ENCODE measurements around the gene ZNF469. TPM values are rescaled to one million over a fixed set of nuclear protein-coding genes. Genes with fewer than 3 reads are reported as not detected.

The ZNF469 gene
- total and polyA plus RNA-seq, 2 donors (not counting 3 experiments of a cell fraction or from before 2014, with no cell fraction given): 0.90 to 5.7 TPM

- Histone ChIP-seq H4K20me1 (replicated peaks; ENCODE audit: control insufficient read depth, extremely low read depth, insufficient read depth, low read length) (no peaks in the 10 kb centered on the region), H3K4me3 (replicated peaks in 1 of 3; ENCODE audit: insufficient read depth in 1 of 3, low read depth in 1 of 3, low read length in 3 of 3) (no peak overlapping the region), H3K79me2 (ENCODE audit: control insufficient read depth, insufficient read depth, low read length) (no peaks in the 10 kb centered on the region), H3K27me3 (ENCODE audit: control insufficient read depth in 2 of 2, insufficient read depth in 2 of 2, low read length in 2 of 2) (no peaks in the 10 kb centered on the region), H3K9ac (replicated peaks; ENCODE audit: extremely low read depth, insufficient read depth, low read length) (no peak overlapping the region), H2AFZ (ENCODE audit: low read depth, low read length) (no peak overlapping the region), H3K9me1 (replicated peaks; ENCODE audit: control insufficient read depth, extremely low read depth, insufficient read depth, low read length) (no peaks in the 10 kb centered on the region), H3K4me1 (ENCODE audit: control insufficient read depth, extremely low read depth, insufficient read depth, low read length) (no peaks in the 10 kb centered on the region), H3K4me2 (ENCODE audit: insufficient read depth, low read length) (no peak overlapping the region), H3K36me3 (ENCODE audit: control insufficient read depth in 2 of 2, extremely low read depth in 1 of 2, insufficient read depth in 2 of 2, low read length in 2 of 2) (no peaks in the 10 kb centered on the region), H3K9me3 (replicated peaks; ENCODE audit: control insufficient read depth, insufficient read depth, low read length) (no peaks in the 10 kb centered on the region), H3K27ac (ENCODE audit: insufficient read depth, low read depth, low read length) (no peak overlapping the region)
- intact Hi-C loops (cut with micrococcal nuclease): no loop called here
- no peak for FAIRE-seq
- ChIA-PET CTCF (no interaction called here), POLR2A (no interaction called here)
- no peak for DNase-seq (ENCODE audit: low read depth, low spot score)
- no TSS peak for BruUV-seq (replicated peaks)
- TF ChIP-seq JUN (IDR thresholded peaks at IDR 0.05; ENCODE audit: borderline replicate concordance, insufficient read depth, insufficient read length, low read depth): no peak
- dilution Hi-C loops (cut with MboI; ENCODE audit: extremely low pct_ligation_motif_present, low sequenced_read_pairs): no loop called here
Measured at GRCh38 chr16:88398874-88399178, 16.1 kb downstream of the ZNF469 start.

GRCh38 chr16:88400186-88400585 lies 17.4 kb downstream of the ZNF469 start:
- CTCF ChIA-PET: no interaction called here
- Histone ChIP-seq H3K36me3 (ENCODE audit: control insufficient read depth in 2 of 2, extremely low read depth in 1 of 2, insufficient read depth in 2 of 2, low read length in 2 of 2) (no peaks in the 10 kb centered on the region), H3K27ac (ENCODE audit: insufficient read depth, low read depth, low read length) (no peak overlapping the region), H3K9ac (replicated peaks; ENCODE audit: extremely low read depth, insufficient read depth, low read length) (no peak overlapping the region), H3K79me2 (ENCODE audit: control insufficient read depth, insufficient read depth, low read length) (no peaks in the 10 kb centered on the region), H3K27me3 (ENCODE audit: control insufficient read depth in 2 of 2, insufficient read depth in 2 of 2, low read length in 2 of 2) (no peaks in the 10 kb centered on the region), H3K4me3 (replicated peaks in 1 of 3; ENCODE audit: insufficient read depth in 1 of 3, low read depth in 1 of 3, low read length in 3 of 3) (no peak overlapping the region), H3K4me2 (ENCODE audit: insufficient read depth, low read length) (no peak overlapping the region), H3K4me1 (ENCODE audit: control insufficient read depth, extremely low read depth, insufficient read depth, low read length) (no peaks in the 10 kb centered on the region), H3K9me3 (replicated peaks; ENCODE audit: control insufficient read depth, insufficient read depth, low read length) (no peaks in the 10 kb centered on the region), H3K9me1 (replicated peaks; ENCODE audit: control insufficient read depth, extremely low read depth, insufficient read depth, low read length) (no peaks in the 10 kb centered on the region), H4K20me1 (replicated peaks; ENCODE audit: control insufficient read depth, extremely low read depth, insufficient read depth, low read length) (no peaks in the 10 kb centered on the region), H2AFZ (ENCODE audit: low read depth, low read length) (no peak overlapping the region)
- BruUV-seq (replicated peaks): no TSS peak
- intact Hi-C loops (cut with micrococcal nuclease): no loop called here
- DNase-seq (ENCODE audit: low read depth, low spot score) (no peak), FAIRE-seq (no peak)
- POLR2A ChIA-PET: no interaction called here
- dilution Hi-C loops (cut with MboI; ENCODE audit: extremely low pct_ligation_motif_present, low sequenced_read_pairs): no loop called here
- TF ChIP-seq POLR2A (IDR thresholded peaks at IDR 0.05; ENCODE audit: low read depth, low read length): no peak
- TF ChIP-seq EZH2 (IDR thresholded peaks at IDR 0.05; ENCODE audit: borderline replicate concordance, low read depth, low read length, severe bottlenecking): no peak
- TF ChIP-seq JUN (IDR thresholded peaks at IDR 0.05; ENCODE audit: borderline replicate concordance, insufficient read depth, insufficient read length, low read depth): no peak
- TF ChIP-seq, protein P1, sequence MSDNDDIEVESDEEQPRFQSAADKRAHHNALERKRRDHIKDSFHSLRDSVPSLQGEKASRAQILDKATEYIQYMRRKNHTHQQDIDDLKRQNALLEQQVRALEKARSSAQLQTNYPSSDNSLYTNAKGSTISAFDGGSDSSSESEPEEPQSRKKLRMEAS (IDR thresholded peaks at IDR 0.05; ENCODE audit: insufficient read depth, insufficient read length): no peak
- TF ChIP-seq, protein P2, sequence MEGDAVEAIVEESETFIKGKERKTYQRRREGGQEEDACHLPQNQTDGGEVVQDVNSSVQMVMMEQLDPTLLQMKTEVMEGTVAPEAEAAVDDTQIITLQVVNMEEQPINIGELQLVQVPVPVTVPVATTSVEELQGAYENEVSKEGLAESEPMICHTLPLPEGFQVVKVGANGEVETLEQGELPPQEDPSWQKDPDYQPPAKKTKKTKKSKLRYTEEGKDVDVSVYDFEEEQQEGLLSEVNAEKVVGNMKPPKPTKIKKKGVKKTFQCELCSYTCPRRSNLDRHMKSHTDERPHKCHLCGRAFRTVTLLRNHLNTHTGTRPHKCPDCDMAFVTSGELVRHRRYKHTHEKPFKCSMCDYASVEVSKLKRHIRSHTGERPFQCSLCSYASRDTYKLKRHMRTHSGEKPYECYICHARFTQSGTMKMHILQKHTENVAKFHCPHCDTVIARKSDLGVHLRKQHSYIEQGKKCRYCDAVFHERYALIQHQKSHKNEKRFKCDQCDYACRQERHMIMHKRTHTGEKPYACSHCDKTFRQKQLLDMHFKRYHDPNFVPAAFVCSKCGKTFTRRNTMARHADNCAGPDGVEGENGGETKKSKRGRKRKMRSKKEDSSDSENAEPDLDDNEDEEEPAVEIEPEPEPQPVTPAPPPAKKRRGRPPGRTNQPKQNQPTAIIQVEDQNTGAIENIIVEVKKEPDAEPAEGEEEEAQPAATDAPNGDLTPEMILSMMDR (IDR thresholded peaks at IDR 0.05; ENCODE audit: extremely low read depth in 1 of 2, insufficient read depth in 1 of 2, low read depth in 1 of 2, low read length in 2 of 2): no peak
- TF ChIP-seq POLR2AphosphoS5 (IDR thresholded peaks at IDR 0.05; ENCODE audit: insufficient read depth, low read depth, low read length): no peak
- no peak for TF ChIP-seq FOS (IDR thresholded peaks at IDR 0.05; ENCODE audit: borderline replicate concordance, insufficient read depth, low read length)
- no peak for TF ChIP-seq MYC (IDR thresholded peaks at IDR 0.05; ENCODE audit: low read depth, low read length)
- TF ChIP-seq GATA2 (IDR thresholded peaks at IDR 0.05; ENCODE audit: insufficient read depth, insufficient read length, low read depth, low read length): no peak
